Stimulated activated CD4-positive, alpha-beta T cell treated with anti-CD3 and anti-CD28 coated beads, Interleukin-12 subunit alpha, Interleukin-12 subunit beta, amount 100 ng/mL, for 24 hours (primary cell): ENCODE results near the gene DOC2B.
"Not testable (repeated sequence)": the region's sequence is repeated elsewhere in the genome, so short reads cannot be mapped to it uniquely, and the experiment has no call there.

Experiments
- DNase-seq, 2 experiments: peaks; one replicate each; pipeline ENCODE4 v3.0.0-alpha.2; 2020; ENCODE audit warnings: low read depth in 2 of 2

The DOC2B gene

DNA sequence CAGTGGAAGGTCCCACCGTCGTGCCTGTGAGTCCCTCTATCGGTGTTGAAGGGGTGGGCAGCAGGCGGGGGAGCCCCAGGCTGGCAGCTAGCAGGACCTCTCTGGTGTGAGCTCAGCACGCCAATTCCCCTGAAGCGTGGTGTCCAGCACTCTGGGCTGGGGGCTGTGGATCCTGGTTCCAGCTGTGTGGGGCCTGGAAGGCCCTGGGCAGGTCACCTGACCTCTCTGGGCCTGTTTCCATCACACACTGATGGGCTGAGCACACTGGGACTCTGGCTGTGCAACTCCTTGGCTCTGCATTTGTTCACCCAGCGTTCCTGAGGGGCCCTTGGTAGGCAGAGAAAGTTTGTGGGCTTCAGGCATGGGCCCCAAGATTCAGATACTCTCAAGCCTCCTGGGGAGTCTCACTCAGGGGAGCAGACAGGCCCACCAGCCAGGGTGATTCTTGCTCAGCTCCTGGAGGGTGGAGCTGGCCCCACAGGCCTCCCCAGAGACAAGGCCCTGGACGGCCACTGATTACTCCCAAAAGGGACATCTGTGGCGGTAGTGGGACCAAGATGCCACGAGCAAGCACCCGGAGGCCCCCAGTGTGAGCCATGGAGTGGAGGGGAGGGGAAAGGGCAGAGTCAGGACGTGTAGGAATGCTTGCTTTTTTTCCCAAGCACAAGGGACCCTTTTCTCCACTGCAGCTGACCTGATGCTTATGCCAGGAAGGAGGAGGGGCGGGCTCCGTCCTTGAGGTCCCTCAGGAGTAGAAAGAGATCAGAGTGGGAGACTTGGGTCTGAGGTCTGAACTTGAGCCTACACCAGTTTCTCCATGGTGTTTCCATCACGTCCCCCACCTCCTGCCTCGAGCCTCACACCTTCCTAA, 35.5 kb downstream of the DOC2B start:
- DNase-seq: no peak

DNA sequence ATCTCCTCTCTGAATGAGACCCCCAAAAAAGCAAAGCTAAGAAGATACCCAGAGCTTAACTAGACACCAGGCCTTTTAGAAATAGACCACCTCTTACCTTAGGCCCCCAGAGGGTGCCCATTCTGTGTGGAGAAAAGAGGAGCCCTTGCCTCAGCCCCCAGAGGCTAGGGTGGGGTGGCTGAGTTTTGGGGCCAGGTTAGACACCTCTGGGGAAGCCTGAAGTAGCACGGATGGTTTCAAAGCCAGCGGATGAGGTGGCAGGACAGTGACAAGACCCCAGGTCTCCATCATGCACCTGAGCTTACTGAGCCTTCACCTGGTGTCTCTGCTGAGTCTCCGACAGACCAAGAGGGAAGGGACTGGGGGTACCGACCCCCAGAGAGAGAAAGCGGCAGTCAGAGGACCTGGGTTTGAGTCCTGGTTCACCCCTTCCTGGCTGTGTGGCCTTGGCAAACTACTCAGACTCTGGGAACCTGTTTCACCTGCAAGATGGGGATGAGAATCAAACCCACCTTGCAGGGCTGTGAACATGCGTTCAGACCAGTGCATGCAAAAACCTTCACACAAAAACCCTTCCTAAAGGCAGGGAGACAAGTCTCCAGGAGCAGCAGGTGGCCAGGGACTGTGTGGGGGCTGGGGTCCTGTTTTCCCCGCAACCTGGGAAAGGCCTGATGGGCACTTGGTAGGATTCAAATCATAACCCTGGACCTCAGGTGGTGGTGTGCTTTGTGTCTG, 36.3 kb downstream of the DOC2B start:
- no peak for DNase-seq

DNA sequence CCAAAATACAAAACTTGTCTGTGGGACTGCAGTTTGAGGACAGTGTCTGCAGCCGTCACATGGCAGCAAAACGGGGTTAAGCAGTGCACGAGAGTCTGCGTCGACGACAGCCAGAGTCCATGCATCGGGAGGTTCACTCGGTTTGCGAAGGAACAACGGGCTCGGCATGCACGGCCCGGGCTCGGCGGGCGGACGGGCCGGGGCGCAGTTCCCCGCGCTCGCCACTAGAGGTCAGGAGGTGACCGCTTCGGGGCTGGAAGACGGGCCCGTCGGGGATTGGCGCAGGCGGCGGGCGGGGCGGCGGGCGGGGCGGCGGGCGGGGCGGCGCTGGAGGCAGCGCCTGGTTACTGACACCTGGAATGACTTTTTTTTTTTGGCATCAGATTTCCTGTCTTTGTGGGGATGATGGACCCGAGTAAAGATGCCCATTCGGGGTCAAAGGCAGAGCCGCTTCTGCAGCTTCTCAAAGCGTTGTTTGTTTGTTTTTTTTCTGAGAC, 37.6 kb downstream of the DOC2B start:
- peak; percentile 81 to 86 for DNase-seq

DNA sequence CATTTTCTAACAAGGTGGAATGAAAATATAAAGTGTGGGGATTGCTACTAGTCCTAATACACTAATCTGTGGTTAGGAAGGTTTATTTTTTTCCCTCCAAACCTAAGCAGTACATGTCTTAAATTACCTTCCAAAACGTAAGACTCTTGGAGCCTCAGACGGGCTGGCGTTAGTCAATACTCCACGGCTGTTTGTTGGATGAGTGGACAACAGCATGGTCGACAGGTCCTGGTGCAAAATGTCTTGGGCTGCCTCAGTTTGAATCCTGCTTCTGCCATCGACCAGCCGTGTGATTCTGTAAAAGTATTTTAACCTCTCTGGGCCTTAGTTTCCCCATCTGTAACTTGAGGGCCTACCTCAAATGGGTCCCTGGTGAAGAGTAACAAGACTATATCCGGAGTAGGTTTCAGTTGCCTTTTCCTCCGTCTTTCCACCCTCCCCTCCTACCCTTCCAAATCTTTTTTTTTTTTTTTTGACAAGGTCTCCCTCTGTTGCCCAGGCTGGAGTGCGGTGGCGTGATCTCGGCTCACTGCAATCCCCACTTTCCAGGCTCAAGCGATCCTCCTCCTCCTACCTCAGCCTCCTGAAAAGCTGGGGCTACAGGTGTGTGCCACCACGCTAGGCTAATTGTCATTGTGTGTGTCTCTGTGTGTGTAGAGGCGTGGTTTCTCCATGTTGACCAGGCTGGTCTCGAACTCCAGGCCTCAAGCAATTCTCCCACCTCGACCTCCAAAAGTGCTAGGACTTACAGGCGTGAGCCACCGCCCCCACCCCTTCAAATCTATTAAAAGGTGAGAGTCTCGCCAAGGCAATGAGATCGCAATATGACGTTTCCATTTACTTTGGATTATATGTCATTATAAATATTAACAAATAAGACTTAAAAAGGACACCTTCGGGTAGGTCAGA, 38.3 kb downstream of the DOC2B start:
- no peak for DNase-seq

DNA sequence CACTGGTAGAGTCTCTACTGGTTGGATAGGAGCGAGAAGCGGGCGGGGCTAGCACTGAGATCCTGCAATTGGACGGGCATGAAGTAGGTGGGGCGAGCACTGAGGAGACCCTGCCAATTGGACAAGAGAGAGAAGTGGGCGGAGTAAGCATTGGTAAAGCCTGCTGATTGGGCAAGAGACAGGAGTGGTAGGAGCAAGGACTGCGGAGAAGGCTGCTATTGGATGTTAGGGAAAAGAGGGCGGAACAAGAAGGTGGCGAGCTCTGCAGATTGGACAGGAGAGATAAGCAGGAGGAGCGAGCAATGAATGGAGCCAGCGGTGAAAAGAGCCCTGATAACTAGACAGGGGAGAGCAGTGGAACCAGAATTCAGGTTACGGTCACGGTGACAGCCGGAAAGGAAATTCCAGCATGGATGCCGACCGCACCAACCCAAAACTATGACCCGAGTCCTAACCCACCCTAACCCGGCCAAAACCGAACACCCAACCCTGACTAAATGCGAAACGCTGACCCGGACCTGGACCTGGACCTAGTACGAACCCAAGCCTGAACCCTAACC, 39.3 kb downstream of the DOC2B start:
- peak in 1 of 2 experiments; percentile 26 for DNase-seq

DNA sequence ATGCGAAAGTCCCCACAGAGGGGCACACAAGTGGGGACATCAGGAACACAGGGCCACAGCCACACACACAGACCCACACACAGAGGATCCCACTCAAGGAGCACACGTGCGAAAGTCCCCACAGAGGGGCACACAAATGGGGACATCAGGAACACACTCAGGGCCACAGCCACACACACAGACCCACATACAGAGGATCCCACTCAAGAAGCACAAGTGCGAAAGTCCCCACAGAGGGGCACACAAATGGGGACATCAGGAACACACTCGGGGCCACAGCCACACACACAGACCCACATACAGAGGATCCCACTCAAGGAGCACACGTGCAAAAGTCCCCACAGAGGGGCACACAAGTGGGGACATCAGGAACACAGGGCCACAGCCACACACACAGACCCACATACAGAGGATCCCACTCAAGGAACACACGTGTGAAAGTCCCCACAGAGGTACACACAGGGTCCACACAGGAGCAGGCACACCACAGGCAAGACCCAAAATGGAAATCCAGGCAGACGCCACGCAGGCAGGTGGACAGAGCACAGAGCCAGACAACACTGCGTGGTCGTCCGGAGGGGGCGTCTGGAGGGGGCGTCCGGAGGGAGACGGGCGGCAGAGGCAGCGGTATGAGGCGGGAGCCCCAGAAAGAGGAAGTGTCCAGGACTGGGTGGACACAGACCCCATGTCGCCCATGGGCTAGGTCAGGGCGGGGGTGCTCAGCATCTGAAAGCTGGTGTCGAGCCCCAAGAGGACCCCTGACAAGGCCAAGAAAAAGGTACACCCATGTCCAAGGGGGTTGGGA, 41.8 kb downstream of the DOC2B start:
- DNase-seq: not testable (repeated sequence)

DNA sequence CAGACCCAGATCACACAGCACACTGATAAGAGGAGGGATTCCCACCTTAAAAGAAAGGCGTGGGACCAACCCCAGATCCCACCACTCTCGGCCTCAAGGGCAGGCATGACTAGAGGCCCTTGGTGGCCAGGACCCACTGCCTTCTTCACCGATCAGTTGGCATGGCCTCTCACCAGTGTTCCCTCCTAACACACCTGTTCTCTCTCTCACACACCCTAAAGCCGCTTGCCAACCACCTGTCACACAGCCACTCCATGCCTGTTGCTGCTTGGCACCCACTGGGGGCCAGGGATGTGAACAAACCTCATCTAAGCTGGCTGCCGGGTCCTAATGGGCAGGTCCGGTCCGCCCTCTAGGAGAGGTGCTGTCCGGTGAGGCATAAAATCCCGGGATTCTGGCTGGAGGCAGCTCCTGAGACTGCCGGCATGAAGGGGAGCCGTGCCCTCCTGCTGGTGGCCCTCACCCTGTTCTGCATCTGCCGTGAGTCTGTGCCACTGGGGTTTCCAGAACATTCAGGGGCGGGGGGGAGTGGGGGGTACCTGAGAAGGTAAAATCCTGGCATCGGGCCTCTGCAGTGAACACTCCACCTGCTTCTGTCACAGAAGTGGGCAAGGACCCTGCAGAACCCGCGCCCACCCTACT, 44.2 kb downstream of the DOC2B start, which contains the start of gene SCGB1C2:
Gene SCGB1C2, plus strand, starts transcription at position 404 of the 642 bp plus-strand sequence. Its CDS starts 22 bp downstream, at position 426.
- DNase-seq: not testable (repeated sequence)

DNA sequence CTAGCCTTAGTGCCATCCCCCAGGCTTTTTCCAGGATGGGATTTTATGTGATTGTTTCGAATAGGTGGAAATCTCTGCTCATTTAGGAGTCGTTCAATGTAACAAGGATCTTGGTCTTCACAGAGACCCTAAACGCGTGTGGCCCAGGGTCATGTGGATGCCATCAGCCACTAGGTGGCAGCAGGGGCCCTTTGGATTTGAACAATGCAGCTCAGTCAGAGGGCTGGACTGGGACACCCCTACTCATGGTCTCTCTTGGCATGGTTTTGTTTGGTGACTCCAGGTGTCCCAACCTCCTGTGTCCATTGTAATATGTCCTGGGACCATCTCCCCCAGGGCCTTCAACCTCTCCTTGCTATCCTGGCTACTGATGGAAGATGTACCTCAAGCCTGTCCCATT, 44.9 kb downstream of the DOC2B start:
- DNase-seq: peak; percentile 57 to 75

DNA sequence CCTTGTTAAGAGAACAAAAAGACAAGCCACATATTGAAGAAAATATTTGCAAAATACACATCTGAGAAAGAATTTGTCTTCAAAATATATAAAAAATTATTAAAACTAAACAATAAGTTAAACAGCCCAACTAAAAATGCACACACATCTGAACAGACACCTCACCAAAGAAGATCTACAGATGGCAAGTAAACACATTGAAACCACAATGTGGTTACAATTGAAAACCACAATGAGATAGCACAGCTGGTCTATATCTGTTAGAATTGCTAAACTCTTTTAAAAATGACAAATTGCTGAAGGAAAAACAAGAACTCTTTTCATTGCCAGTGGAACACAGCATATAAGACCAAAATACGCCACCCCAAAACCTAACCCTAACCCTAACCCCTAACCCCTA, 45.6 kb downstream of the DOC2B start:
- DNase-seq: not testable (repeated sequence)

DNA sequence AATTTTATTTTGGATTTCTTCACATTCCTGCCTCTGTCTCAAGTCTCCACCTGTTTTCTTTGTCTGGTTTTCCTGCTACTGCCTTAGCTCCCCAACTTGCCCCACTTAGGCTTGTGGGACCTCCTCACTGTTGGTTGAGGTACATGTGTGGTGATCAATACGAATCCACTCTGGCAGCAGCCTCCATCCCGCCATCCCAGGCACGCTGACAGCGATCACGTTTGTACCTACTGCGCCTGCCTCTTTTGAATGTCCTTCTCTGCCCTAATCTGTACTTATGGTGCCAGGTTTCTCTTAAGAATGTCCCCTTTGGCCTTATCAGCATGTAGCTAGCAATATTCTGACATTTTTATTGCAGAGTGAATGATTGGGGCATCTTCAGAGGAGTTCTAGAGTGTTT, 46.4 kb downstream of the DOC2B start:
- DNase-seq: not testable (repeated sequence)

DNA sequence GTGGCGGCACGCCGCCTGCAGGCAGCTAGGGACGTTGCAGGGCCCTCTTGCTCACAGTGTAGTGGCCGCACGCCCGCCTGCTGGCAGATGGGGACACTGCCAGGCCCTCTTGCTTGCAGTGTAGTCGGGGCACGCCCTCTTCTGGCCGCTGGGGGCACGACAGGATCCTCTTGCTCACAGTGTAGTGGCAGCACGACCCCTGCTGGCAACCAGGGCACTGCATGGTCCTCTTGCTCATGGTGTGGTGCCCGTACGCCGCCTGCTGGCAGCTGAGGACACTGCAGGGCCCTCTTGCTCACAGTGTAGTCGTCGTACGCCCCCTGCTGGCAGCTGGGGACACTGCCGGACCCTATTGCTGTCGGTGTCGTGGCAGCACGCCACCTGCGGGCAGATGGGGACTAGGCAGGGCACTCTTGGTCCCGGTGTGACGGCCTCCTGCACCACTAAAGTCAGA, 47.1 kb downstream of the DOC2B start:
- not testable (repeated sequence) for DNase-seq

DNA sequence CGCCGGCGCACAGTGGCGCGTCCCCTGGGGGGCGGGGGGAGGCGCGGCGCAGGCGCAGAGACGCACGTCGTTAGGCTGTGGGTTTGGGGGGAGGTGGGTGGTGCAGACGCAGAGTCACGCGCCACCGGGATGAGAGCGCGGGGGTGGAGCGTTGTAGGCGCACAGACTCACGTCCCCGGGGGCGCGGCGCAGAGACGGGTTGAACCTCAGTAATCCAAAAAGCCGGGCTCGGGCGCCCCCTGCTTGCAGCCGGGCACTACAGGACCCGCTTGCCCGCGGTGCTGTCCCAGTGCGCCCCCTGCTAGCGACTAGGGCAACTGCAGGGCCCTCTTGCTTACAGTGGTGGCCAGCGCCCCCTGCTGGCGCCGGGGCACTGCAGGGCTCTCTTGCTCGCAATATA, 47.5 kb downstream of the DOC2B start:
- DNase-seq: not testable (repeated sequence)

DNA sequence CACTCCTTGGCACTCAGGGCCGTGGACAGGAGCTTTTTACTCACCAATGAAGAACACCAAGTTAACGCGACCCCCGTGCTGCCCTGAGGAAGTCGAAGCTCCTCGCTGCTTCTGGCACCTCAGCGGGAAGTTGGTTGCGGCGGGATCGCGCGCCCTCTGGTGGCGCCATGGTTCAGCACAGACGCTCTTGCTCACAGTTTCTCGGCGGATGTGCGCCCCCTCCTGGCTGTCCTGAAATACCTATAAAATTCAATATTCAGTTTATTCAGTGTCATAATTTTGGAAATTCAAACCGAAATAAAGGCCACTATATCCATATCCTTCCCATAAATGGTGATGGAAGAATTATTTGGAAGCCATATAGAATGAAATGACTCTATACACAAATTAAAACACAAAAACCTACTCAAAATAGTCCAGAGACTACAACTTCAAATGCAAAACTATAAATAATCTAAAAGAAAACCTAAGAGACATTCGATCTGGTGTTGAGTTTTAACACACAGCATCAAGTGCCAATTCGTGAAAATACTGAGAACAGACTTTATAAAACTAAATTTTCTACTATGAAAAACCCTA, 63.0 kb downstream of the DOC2B start:
- DNase-seq: not testable (repeated sequence)

DNA sequence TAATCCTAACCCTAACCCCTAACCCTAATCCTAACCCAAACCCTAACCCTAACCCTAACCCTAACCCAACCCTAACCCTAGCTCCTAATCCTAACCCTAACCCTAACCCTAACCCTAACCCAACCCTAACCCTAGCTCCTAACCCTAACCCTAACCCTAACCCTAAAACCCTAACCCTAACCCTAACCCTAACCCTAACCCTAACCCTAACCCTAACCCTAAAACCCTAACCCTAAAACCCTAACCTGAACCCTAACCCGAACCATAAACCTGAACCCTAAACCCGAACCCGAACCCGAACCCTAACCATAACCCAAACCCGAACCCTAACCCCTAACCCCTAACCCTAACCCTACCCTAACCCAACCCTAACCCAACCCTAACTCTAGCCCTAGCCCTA, 68.3 kb downstream of the DOC2B start:
- DNase-seq: not testable (repeated sequence)
